ENCODE results near the gene CFAP410. TPM values are rescaled to one million over a fixed set of nuclear protein-coding genes. Genes with fewer than 3 reads are reported as not detected.

CFAP410 gene
- total RNA-seq = 20.1 and 22.2 TPM in 2 replicates

GRCh38 chr21:44338971-44339910, at the start of gene CFAP410:
Gene CFAP410, minus strand, starts transcription at chr21:44339390. Its CDS starts 196 bp downstream, at chr21:44339194.

GRCh38 chr21:44353191-44353970, 14.2 kb upstream of the CFAP410 start, which contains the start of gene TRPM2:
Gene TRPM2, plus strand, starts transcription at chr21:44353621. Its CDS starts 80 bp downstream, at chr21:44353701.

GRCh38 chr21:44299458-44300261, 39.5 kb downstream of the CFAP410 start, which contains the start of gene PFKL:
Gene PFKL, plus strand, starts transcription at chr21:44300053. Its CDS starts 53 bp downstream, at chr21:44300106.

GRCh38 chr21:44285138-44285992, 53.8 kb downstream of the CFAP410 start, which contains the start of gene AIRE:
Gene AIRE, plus strand, starts transcription at chr21:44285876. Its CDS starts 131 bp downstream, at chr21:44286007.

Other genes starting within 250 kb of the CFAP410 start
- 0.75 and 2.0 TPM in 2 replicates for gene PWP2, start 232.0 kb downstream of the CFAP410 start, total RNA-seq
- gene GATD3, start 205.7 kb downstream of the CFAP410 start, total RNA-seq = 3.0 and 7.2 TPM in 2 replicates
- 0.87 and 0.93 TPM in 2 replicates for gene ICOSLG, start 98.4 kb downstream of the CFAP410 start, total RNA-seq
- gene DNMT3L, start 77.5 kb downstream of the CFAP410 start, total RNA-seq = not detected in 2 replicates
- not detected in 2 replicates for gene AIRE, start 53.5 kb downstream of the CFAP410 start, total RNA-seq
- 152 and 170 TPM in 2 replicates for gene PFKL, start 39.3 kb downstream of the CFAP410 start, total RNA-seq
- not detected in 2 replicates for gene TRPM2, start 14.2 kb upstream of the CFAP410 start, total RNA-seq
- gene LRRC3, start 116.1 kb upstream of the CFAP410 start, total RNA-seq = 3.2 and 4.2 TPM in 2 replicates
- gene KRTAP10-1, start 200.8 kb upstream of the CFAP410 start, total RNA-seq = not detected in 2 replicates
- not detected in 2 replicates for gene KRTAP10-2, start 212.1 kb upstream of the CFAP410 start, total RNA-seq
- not detected in 2 replicates for gene KRTAP10-3, start 219.4 kb upstream of the CFAP410 start, total RNA-seq
- not detected in 2 replicates for gene KRTAP10-4, start 234.3 kb upstream of the CFAP410 start, total RNA-seq
- gene KRTAP10-5, start 241.2 kb upstream of the CFAP410 start, total RNA-seq = not detected in 2 replicates